Measurements from ENCODE around the gene UNC80. TPM values are rescaled to one million over a fixed set of nuclear protein-coding genes. Genes with fewer than 3 reads are reported as not detected.

The UNC80 gene
- total and polyA plus RNA-seq, 3 experiments from 2014 or later = not detected

DNA sequence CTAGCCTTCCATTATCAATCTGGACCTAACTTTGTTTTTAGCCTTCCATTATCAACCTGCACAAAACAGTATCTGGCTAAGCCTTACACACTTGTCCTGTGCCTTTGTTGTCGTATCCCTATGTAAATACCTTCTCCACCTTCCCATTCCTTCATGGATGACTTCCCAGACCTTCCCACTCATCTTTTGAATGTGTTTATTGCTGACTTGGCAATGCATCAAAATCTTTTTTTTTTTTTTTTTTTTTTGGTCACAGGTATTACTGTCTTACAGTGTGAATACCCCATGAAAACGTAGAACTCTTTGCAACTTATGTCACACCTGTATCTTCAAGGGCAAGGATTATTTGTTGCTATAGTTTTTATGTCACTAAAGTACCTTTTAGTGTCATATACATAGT is 256.5 kb downstream of the UNC80 start:
- no peak overlapping the region for H3K4me3 ChIP-seq (ENCODE audit: low read length)
- peaks cover 6 to 32% (median 7%) of the 10 kb centered on the region in 3 donors for H3K36me3 Mint-ChIP-seq
- H3K9me3 ChIP-seq (ENCODE audit: low read length) = no peaks in the 10 kb centered on the region
- no peaks in the 10 kb centered on the region for H3K4me1 ChIP-seq (ENCODE audit: insufficient read depth, low read length)
- DNase-seq = no peak
- no peak overlapping the region for H3K27ac ChIP-seq (ENCODE audit: low read depth, low read length)
- H3K27me3 Mint-ChIP-seq = no peaks in the 10 kb centered on the region
- H3K9me3 Mint-ChIP-seq = no peaks in the 10 kb centered on the region
- CTCF ChIA-PET = no interaction called here
- no peaks in the 10 kb centered on the region for H3K27me3 ChIP-seq (ENCODE audit: insufficient read depth, low read length, poor library complexity, severe bottlenecking)
- POLR2A ChIA-PET = no interaction called here
- peak overlapping the region in 1 of 8 donors; percentile 39 for H3K27ac Mint-ChIP-seq
- no peak overlapping the region for H3K4me3 Mint-ChIP-seq
- peaks cover 10% of the 10 kb centered on the region for H3K36me3 ChIP-seq (ENCODE audit: insufficient read depth, low read length)
- peaks cover 0 to 5% (median 0%) of the 10 kb centered on the region in 3 donors for H3K4me1 Mint-ChIP-seq

DNA sequence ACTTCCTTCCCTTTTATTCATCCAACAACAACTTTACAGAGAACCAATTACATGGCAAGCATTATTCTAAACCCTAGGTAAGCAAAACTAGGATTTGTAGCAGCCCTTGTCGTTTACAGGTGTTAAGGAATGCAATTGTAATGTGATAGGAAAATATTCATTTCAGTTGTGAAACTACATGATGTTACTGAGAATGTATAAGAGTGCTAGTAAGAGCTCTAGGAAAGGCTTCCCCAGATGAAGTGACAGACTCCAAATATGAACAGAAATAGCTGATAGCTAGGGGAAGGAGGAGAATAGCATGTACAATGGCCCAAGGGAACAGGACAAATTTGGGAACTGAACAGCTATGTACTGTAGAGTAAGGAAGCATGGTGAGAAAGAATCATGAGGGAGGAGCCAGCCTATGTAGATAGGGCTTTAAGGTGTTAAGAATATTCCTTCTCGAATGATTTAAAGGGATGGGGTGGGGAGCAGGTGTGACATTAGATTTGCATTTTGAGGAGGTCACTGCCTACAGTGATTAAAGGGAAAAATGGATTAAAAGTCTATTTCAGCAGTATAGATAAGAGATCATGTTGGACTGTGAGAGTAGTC is 262.6 kb downstream of the UNC80 start:
- ChIA-PET CTCF (no interaction called here), POLR2A (no interaction called here)
- peaks cover 0 to 4% (median 4%) of the 10 kb centered on the region in 3 donors for H3K36me3 Mint-ChIP-seq
- H3K4me3 Mint-ChIP-seq = no peak overlapping the region
- no peak overlapping the region for H3K27ac Mint-ChIP-seq
- H3K27ac ChIP-seq (ENCODE audit: low read depth, low read length) = no peak overlapping the region
- H3K4me1 ChIP-seq (ENCODE audit: insufficient read depth, low read length) = no peaks in the 10 kb centered on the region
- H3K36me3 ChIP-seq (ENCODE audit: insufficient read depth, low read length) = no peaks in the 10 kb centered on the region
- H3K9me3 ChIP-seq (ENCODE audit: low read length) = no peaks in the 10 kb centered on the region
- H3K9me3 Mint-ChIP-seq = no peaks in the 10 kb centered on the region
- H3K4me3 ChIP-seq (ENCODE audit: low read length) = no peak overlapping the region
- no peak for DNase-seq
- H3K4me1 Mint-ChIP-seq = peaks cover 0 to 5% (median 0%) of the 10 kb centered on the region in 3 donors
- H3K27me3 Mint-ChIP-seq = no peaks in the 10 kb centered on the region
- no peaks in the 10 kb centered on the region for H3K27me3 ChIP-seq (ENCODE audit: insufficient read depth, low read length, poor library complexity, severe bottlenecking)

DNA sequence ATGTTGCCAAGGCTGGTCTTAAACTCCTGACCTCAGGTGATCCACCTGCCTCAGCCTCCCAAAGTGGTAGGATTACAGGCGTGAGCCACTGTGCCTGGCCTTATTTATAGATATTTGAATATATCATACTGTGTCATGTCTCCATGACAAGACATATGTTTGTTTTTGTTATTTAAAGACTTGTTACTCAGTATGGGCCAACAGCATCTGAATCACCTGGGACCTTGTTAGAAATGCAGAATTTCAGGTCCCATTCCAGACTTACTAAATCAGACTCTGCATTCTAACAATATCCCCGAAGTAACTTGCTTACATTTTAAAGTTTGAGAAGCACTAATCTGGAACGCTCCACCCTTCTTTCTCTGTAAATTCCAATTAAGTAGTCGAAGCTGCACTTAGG is 264.0 kb downstream of the UNC80 start:
- Histone ChIP-seq H3K27me3 (ENCODE audit: insufficient read depth, low read length, poor library complexity, severe bottlenecking) (no peaks in the 10 kb centered on the region), H3K36me3 (ENCODE audit: insufficient read depth, low read length) (no peaks in the 10 kb centered on the region), H3K4me3 (ENCODE audit: low read length) (no peak overlapping the region), H3K27ac (ENCODE audit: low read depth, low read length) (no peak overlapping the region), H3K4me1 (ENCODE audit: insufficient read depth, low read length) (no peaks in the 10 kb centered on the region), H3K9me3 (ENCODE audit: low read length) (no peaks in the 10 kb centered on the region)
- Mint-ChIP-seq H3K27me3 (no peaks in the 10 kb centered on the region), H3K4me3 (no peak overlapping the region), H3K36me3 (peaks cover 0 to 4% (median 3%) of the 10 kb centered on the region in 3 donors), H3K4me1 (peaks cover 0 to 5% (median 0%) of the 10 kb centered on the region in 3 donors), H3K27ac (no peak overlapping the region), H3K9me3 (no peaks in the 10 kb centered on the region)
- CTCF ChIA-PET = no interaction called here
- no peak for DNase-seq
- POLR2A ChIA-PET = no interaction called here

DNA sequence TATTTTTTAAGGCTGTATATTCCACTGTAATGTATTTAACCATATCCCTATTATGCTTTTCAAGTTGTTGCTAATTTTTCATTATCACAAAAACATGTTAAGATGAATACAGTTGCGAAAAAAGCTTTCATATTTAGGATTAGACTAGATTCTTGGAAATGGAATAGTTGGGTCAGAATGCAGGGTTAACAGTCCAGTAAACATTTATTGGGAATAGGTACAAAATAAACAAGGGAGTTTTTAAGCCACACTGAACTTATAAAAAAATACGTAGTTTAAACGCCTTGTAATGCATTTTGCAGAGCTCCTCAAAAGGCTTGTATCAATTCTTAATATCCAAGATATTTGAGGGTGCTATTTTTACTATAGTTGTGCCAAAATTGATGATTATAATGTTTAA is 266.4 kb downstream of the UNC80 start:
- Histone ChIP-seq H3K9me3 (ENCODE audit: low read length) (no peaks in the 10 kb centered on the region), H3K36me3 (ENCODE audit: insufficient read depth, low read length) (no peaks in the 10 kb centered on the region), H3K27me3 (ENCODE audit: insufficient read depth, low read length, poor library complexity, severe bottlenecking) (no peaks in the 10 kb centered on the region), H3K4me1 (ENCODE audit: insufficient read depth, low read length) (no peaks in the 10 kb centered on the region), H3K4me3 (ENCODE audit: low read length) (no peak overlapping the region), H3K27ac (ENCODE audit: low read depth, low read length) (no peak overlapping the region)
- H3K4me3 Mint-ChIP-seq = no peak overlapping the region
- H3K4me1 Mint-ChIP-seq = no peaks in the 10 kb centered on the region
- no peaks in the 10 kb centered on the region for H3K9me3 Mint-ChIP-seq
- DNase-seq = no peak
- CTCF ChIA-PET = no interaction called here
- POLR2A ChIA-PET = no interaction called here
- no peaks in the 10 kb centered on the region for H3K27me3 Mint-ChIP-seq
- no peak overlapping the region for H3K27ac Mint-ChIP-seq
- H3K36me3 Mint-ChIP-seq = peaks cover 0 to 12% (median 8%) of the 10 kb centered on the region in 3 donors

DNA sequence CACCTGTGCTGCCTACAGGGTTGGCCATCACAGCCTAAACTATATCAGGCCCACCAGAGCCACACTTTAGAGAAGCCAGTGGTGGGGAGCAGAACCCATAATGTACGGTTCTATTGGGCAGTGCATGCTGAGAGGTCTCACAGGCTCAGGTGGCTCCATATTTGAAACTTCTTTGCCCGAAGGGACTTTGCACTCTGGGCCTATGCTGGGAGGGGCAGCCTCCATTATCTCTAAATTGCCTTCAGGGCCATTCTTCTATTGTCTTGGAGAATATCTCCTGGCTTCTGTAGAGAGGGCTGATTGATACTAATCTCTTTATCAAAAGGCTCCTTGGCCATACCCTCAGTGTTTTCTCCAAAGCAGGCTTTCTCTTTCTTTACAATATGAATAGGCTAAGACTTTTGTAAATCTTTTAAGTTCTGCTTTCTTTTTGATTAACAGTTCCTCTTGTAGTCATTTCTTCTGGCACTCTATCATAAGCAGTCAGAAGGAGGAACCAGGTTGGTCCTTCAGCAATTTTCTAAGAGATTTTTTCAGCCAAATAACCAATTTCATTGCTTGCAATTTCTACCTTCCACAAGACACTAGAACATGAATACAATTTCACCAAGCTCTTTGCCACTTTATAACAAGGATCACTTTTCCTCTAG is 275.3 kb downstream of the UNC80 start:
- peaks cover 0 to 12% (median 4%) of the 10 kb centered on the region in 5 donors for H3K9me3 Mint-ChIP-seq
- H3K36me3 Mint-ChIP-seq = peaks cover 4 to 21% (median 19%) of the 10 kb centered on the region in 3 donors
- H3K4me1 Mint-ChIP-seq = no peaks in the 10 kb centered on the region
- DNase-seq = no peak
- Histone ChIP-seq H3K4me3 (ENCODE audit: low read length) (no peak overlapping the region), H3K9me3 (ENCODE audit: low read length) (no peaks in the 10 kb centered on the region), H3K36me3 (ENCODE audit: insufficient read depth, low read length) (no peaks in the 10 kb centered on the region), H3K27me3 (ENCODE audit: insufficient read depth, low read length, poor library complexity, severe bottlenecking) (no peaks in the 10 kb centered on the region), H3K27ac (ENCODE audit: low read depth, low read length) (no peak overlapping the region), H3K4me1 (ENCODE audit: insufficient read depth, low read length) (no peaks in the 10 kb centered on the region)
- no peaks in the 10 kb centered on the region for H3K27me3 Mint-ChIP-seq
- no peak overlapping the region for H3K27ac Mint-ChIP-seq
- H3K4me3 Mint-ChIP-seq = no peak overlapping the region
- CTCF ChIA-PET = no interaction called here
- POLR2A ChIA-PET = no interaction called here

Other genes starting within 250 kb of the UNC80 start
- gene RPE, start 230.8 kb downstream of the UNC80 start, total RNA-seq = 10 to 100 TPM; 49.4 to 49.8 TPM
- 16.5 TPM for gene RPE, start 230.8 kb downstream of the UNC80 start, polyA plus RNA-seq